ENCODE measurements around the gene ETV1.

Gene ETV1

GRCh38 chr7:13989126-13989948 is at the start of gene ETV1:
Gene ETV1 (minus strand): TSS chr7:13989666. CDS start chr7:13989052, 614 bp downstream.
- peak; percentile 36 for DNase-seq

DNA sequence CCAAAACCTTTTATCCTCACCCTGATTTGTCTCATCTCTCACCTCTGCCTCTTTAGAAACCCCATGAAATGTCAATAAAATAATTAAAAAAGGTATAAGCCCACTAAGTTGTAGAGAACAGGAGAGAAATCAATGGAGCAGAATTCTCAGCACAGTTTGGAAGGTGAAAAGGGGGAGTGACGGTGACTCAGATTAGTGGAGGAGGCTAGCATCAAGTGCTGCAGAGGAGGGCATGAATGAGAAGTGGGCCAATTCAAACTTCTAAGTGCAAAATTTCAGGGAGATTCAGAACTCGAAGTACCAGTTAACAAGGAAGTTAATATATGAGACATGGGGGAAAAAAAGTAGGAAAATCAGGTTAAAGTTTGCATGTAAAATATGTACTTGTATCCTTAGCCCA is 34.9 kb upstream of the ETV1 start:
- no peak for DNase-seq

GRCh38 chr7:14023838-14024237 is 34.4 kb upstream of the ETV1 start:
- DNase-seq, result no peak

- DNase-seq, result no peak
Observed at GRCh38 chr7:14023342-14023741, 33.9 kb upstream of the ETV1 start.

DNA sequence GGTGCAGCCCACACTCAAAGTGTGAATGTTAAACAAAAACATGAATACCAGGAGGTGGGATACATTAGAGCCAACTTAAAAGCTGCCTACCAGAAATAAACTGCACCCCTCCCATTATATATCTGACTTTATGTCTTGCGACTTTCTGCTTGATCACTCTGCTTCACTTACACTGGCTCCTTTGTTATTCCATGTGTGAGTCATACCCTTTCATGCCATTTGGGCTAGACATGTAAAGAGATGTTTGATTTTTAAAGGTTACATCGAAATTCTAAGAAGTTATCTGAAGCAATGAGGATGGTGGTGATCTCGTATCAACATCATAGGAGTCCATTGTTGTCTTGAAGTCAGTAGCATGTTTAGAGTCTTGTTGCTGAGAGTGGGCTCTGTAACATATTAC is 31.6 kb upstream of the ETV1 start:
- DNase-seq, result no peak

DNA sequence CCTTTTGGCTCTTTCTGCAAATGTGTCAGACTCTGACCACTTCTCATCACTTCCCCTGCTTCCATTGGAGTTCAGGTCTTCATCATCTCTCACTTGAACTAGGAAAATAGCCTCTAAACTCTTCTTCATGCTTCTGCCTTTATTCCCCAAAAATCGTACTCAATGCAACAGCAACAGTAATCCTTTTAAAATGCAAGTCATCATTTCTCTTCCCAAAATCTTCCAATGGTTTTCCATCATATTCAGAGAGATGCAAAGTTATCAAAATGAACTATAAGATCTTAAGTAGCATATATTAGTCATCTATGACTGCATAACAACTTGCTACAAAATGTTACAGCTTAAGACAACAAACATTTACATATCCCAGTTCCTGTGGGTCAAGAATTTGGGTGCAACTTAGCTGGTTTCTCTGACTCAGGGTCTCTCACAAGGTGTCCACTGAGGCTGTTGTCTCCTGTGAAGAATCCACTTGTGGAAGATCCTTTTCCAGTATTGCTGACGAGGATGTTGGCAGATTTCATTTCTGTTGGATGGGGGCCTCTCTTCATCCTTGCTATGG is 31.0 kb upstream of the ETV1 start:
- no peak for DNase-seq

GRCh38 chr7:14018751-14019150 is 29.3 kb upstream of the ETV1 start:
- no peak for DNase-seq

GRCh38 chr7:14016950-14017349 is 27.5 kb upstream of the ETV1 start:
- no peak for DNase-seq

GRCh38 chr7:14013898-14014297 is 24.4 kb upstream of the ETV1 start:
- no peak for DNase-seq

DNA sequence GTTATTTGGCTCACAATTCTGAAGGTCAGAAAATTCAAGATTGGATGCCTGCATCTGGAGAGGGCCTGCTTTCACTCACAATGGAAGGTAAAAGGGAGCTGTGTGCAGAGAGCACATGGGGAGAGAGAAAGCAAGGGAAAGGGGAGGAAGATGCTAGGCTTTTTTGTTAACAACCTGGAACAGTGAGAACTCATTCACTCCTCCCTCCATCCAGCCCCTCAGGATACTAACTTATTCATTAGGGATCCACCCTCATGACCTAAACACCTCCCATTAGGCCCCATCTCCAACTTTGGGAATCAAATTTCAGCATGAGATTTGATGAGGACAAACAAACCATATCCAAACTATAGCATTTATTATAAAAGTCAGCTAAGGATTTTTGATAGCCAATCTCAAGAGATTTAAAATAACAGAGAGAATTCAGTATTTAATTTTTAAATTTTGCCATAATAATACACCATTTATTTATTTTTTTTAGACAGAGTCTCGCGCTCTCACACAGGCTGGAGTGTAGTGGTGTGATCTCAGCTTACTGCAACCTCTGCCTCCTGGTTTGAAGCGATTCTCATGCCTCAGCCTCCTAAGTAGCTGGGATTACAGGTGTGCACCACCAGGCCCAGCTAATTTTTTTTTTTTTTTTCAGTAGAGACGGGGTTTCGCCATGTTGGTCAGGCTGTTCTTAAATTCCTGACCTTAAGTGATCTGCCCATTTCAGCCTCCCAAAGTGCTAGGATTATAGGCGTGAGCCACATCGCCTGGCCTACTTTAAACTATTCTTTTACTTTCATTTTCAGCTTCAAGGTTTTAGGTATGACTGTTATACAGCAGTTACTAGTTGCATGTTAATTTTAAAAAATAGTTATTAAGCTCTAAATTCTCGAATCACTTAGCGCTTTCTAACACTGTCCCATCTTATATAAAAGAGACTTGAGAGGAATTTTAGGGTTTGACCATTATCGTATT is 20.3 kb upstream of the ETV1 start:
- DNase-seq, result no peak

- no peak for DNase-seq
Observed at GRCh38 chr7:14001139-14001538, 11.7 kb upstream of the ETV1 start.

- DNase-seq, result peak; percentile 31
Observed at GRCh38 chr7:14000247-14000646, 10.8 kb upstream of the ETV1 start.

DNA sequence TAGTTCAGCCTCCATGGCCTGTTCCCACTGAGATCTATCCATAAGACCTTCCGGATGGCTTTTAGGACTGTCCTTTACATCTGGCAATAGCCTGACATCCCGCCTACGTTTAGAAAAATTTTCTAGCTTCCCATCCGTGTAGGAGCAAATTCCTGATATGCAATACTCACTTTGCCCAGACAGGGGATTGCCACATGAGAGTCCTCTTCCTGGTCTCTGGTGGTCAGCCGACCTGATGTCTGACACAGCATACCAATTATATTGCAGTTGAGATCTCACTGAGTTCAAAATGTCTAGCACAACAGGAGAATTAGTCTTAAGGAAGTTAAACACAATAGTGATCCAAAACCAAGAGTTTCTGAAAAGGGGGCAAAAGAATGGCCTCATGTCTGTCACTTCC is 9.4 kb upstream of the ETV1 start:
- DNase-seq, result no peak

GRCh38 chr7:13992596-13992964 is 3.1 kb upstream of the ETV1 start:
- no peak for DNase-seq

- DNase-seq, result no peak
Observed at GRCh38 chr7:13991791-13992595, 2.5 kb upstream of the ETV1 start.

DNA sequence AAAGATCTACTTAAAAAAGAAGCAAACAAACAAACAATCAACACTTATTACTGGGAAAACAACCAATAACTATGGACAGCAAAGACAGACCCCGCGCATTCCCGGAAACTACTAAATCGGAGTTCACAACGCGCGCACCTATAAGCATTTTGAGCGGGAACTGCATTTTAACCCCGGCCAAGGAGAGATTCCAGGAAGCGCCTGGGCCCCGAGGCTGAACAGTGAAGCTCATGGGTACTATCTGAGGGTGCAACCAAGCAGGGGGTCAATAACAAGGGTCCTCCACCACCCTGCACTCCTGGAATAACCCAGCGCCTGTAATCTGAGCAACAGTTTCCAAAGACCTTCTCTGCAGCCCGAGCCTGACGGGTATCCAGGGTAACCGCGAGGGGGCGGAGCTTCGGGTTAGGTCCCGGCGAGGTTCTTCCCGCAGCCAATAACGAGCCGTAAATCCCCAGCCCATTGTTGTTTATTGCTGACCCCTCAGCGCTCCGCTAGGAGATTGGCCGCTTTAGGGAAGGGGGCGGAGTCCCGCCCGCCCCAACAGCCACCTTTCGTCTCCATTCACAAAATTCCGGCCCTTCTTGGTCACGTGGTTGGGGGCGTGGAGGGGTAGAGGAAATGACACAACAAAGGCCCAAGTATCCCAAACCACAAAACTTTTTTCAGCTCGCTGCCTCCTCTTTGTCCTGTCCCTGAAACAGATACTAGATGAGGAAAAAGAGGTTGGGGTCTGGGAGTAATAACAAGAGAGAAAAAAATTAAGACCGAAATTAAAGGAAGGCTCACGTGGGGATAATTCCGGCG is 1.7 kb upstream of the ETV1 start:
- peak; percentile 64 for DNase-seq

DNA sequence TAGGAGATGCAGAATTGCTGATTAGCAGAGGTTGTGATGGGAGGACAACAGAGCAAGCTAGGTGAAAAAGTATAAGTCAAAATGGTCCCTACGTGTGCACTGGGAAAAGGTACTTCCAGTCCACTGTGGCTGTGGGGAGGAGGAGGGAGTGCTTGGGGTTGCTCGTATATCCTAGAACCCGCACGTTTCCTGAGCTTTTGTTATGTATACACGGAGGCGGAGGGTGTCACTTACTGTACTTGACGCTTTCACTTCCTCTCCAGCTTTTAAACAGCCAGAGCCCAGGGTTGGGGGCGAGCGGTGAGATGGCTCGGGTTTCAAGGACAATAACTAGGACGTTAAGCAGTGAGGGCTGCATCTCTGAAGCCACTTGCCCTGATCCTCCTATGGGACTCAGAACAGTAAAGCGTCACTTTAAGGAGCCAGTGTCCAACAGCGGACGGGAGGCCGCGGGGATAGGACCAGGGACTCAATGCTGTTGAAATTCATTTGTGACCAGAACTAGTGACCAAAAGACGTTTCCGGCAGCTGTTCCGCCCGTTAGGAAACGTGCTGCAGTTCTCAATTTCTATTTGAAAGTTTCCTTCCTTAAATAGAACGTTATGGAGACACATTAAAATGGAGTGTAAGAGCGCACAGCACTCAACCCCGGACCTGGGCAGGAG is 985 bp upstream of the ETV1 start:
- peak; percentile 60 for DNase-seq

GRCh38 chr7:13989949-13990305 is 461 bp upstream of the ETV1 start:
- peak; percentile 6 for DNase-seq

GRCh38 chr7:13988731-13989125 is 738 bp downstream of the ETV1 start:
- DNase-seq, result no peak

GRCh38 chr7:13988065-13988464 is 1.4 kb downstream of the ETV1 start:
- DNase-seq, result no peak

DNA sequence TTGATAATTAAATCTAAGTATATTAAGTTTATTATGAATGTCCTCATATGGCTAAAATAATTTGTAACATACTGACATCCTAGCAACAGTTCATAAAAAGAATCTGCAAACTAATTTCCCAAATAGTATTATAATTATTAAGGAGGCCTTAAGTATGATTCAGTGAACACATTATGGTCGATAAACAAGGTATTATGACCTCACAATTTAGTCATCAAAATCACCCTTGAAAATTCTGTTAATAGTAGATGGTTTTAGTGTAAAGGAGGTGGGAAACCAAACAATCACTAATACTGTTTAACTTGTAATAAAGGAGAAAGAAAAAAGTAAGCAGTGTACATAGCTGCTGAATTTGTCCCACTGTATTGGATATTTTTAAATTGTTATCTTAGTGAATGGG is 2.1 kb downstream of the ETV1 start:
- no peak for DNase-seq
